DOHH2 (cell line): ENCODE data around the gene MRM2.

Experiments used
- CTCF ChIP-seq: fragments of 200-600 bp; sonication (generic); IDR thresholded peaks from one replicate; pipeline ENCODE4 v1.5.1; 2014; ENCODE audit warnings: antibody characterized with exemption, mild to moderate bottlenecking, low read depth, low read length; ENCODE audit not compliant: poor library complexity, severe bottlenecking
- EZH2phosphoT487 ChIP-seq: fragments of 200-600 bp; sonication (generic); IDR thresholded peaks from 2 replicates; pipeline ENCODE4 v1.6.1; 2017; ENCODE audit warnings: borderline replicate concordance, mild to moderate bottlenecking, antibody characterized with exemption, low read length, moderate library complexity, mixed read lengths

- no peak for TF ChIP-seq CTCF
- TF ChIP-seq EZH2phosphoT487: no peak
These were observed 39.6 kb downstream of the MRM2 start for GRCh38 chr7:2202361-2202761.
